HG03108 (cell line): ENCODE data around the gene SNRPD3.
"Not testable (repeated sequence)": the region's sequence is repeated elsewhere in the genome, so short reads cannot be mapped to it uniquely, and the experiment has no call there.

ENCODE experiments used
- ATAC-seq: cut with Tn5 transposase; IDR thresholded peaks from one replicate; pipeline ENCODE4 v1.9.1; 2021; ENCODE audit warnings: moderate library complexity; ENCODE audit not compliant: unreplicated experiment

The SNRPD3 gene

GRCh38 chr22:24606340-24606739, 50.5 kb downstream of the SNRPD3 start:
- not testable (repeated sequence) for ATAC-seq

DNA sequence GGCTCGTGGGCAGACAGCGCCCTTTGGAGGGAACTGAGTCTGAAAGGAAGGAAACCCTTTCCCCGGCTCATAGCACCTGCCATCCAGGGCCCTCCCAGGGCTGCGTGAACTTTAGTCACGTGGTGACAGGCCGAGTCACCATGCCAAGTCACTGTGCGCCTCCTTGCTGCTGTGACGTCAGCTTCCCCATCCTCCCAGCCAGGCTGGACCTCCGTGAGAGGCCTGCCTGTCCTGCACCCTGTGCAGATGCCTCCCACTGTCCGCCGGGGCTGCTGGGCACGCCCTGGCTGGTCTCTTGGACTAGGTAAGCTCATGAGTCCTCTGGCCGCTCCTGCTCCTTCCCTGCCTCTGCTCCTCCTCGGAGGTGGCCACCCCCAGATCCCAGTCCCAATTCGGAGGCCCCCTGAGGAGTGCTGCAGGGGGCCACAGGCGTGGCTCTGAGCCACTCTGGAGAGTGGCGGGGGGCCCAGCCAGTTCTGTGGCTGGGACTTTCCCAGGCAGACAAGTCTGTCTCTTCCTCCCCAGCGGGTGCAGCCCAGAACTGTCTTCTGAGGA, 51.7 kb downstream of the SNRPD3 start:
- ATAC-seq = peak; percentile 75

DNA sequence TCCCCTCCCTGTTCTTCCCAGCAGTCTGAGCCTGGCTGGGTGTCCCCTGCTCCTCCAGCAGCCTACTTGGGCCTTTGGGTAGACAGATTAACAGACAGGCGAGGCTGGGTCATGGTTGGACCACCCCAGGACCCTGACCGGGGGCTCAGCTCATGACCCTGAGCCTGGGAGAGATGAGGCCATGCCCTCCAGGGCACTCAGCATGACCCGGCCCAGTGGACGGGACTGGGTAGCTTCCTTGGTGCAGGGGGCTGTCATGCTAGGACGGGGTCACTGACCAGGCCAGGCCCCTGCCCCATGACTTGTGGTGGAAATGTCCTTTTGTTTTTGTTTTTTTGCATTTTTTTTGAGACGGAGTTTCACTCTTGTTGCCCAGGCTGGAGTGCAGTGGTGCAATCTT, 52.5 kb downstream of the SNRPD3 start:
- not testable (repeated sequence) for ATAC-seq

- not testable (repeated sequence) for ATAC-seq
Measured at GRCh38 chr22:24609888-24610287, 54.1 kb downstream of the SNRPD3 start.

DNA sequence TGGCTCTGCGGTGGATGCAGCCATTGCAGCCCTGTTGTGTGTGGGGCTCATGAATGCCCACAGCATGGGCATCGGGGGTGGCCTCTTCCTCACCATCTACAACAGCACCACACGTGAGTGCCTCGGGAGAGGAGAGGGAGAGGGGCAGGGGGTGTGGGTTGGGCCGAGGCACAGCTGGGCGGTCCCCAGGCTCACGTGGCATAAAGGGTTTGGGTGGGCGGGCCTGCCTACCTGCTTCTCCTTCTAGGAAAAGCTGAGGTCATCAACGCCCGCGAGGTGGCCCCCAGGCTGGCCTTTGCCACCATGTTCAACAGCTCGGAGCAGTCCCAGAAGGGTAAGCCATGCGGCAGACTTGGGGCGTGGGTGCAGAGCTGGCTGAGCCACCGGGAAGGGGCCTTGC, 59.0 kb downstream of the SNRPD3 start:
- not testable (repeated sequence) for ATAC-seq

- ATAC-seq = not testable (repeated sequence)
Measured at GRCh38 chr22:24621244-24621643, 65.4 kb downstream of the SNRPD3 start.

DNA sequence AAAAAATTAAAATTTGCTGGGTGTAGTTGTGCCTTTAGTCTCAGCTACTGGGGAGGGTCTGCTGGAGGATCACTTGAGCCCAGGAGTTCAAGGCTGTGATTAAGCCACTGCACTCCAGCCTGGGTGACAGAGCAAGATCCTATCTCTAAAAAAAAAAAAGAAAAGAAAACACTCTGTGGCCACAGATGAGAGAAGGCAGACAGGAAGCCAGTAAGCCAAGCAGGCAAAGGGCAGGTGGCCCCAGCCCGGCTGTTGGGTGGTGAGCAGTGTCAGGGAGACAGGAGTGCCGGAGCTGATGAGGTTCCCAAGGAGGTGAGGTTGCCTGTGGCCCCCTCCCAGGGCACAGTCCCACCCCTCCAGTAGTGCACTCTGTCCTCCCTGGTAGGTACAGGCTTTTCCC, 66.8 kb downstream of the SNRPD3 start:
- not testable (repeated sequence) for ATAC-seq
